ENCODE data around the gene CD247. TPM values are rescaled to one million over a fixed set of nuclear protein-coding genes. Genes with fewer than 3 reads are reported as not detected.

CD247 gene
- total RNA-seq, 4 donors from 2014 or later, result 0.33 TPM; not detected in 3

GRCh38 chr1:167515461-167515860 lies 2.9 kb downstream of the CD247 start:
- no peaks in the 10 kb centered on the region for H3K27me3 ChIP-seq
- no peaks in the 10 kb centered on the region for H3K4me1 ChIP-seq
- intact Hi-C loops (cut with DNase I; ENCODE audit: low total_unique reads), result no loop called here
- no peaks in the 10 kb centered on the region for H3K36me3 ChIP-seq
- H3K9me3 ChIP-seq, result no peaks in the 10 kb centered on the region
- ATAC-seq (no peak), DNase-seq (no peak)
- no peak for TF ChIP-seq CTCF (IDR thresholded peaks at IDR 0.05 in 4 of 5, conservative IDR thresholded peaks at IDR 0.05 in 1 of 5)
- no peak for TF ChIP-seq POLR2A (IDR thresholded peaks at IDR 0.05)
- H3K4me3 ChIP-seq, result no peak overlapping the region
- H3K27ac ChIP-seq, result no peak overlapping the region
- in situ Hi-C loops (cut with MboI; ENCODE audit: low sequenced_read_pairs in 4 of 4), result no loop called here

GRCh38 chr1:167514288-167514687 lies 4.0 kb downstream of the CD247 start:
- no peak for TF ChIP-seq CTCF (IDR thresholded peaks at IDR 0.05 in 4 of 5, conservative IDR thresholded peaks at IDR 0.05 in 1 of 5)
- TF ChIP-seq POLR2A (IDR thresholded peaks at IDR 0.05), result no peak
- Histone ChIP-seq H3K4me3 (no peak overlapping the region), H3K36me3 (no peaks in the 10 kb centered on the region), H3K9me3 (no peaks in the 10 kb centered on the region), H3K27ac (no peak overlapping the region), H3K27me3 (no peaks in the 10 kb centered on the region), H3K4me1 (no peaks in the 10 kb centered on the region)
- intact Hi-C loops (cut with DNase I; ENCODE audit: low total_unique reads) (no loop called here), in situ Hi-C loops (cut with MboI; ENCODE audit: low sequenced_read_pairs in 4 of 4) (no loop called here)
- ATAC-seq (no peak), DNase-seq (no peak)

- H3K36me3 ChIP-seq, result no peaks in the 10 kb centered on the region
- no peaks in the 10 kb centered on the region for H3K9me3 ChIP-seq
- H3K4me3 ChIP-seq, result no peak overlapping the region
- intact Hi-C loops (cut with DNase I; ENCODE audit: low total_unique reads), result no loop called here
- H3K27ac ChIP-seq, result no peak overlapping the region
- ATAC-seq (no peak), DNase-seq (no peak)
- in situ Hi-C loops (cut with MboI; ENCODE audit: low sequenced_read_pairs in 4 of 4), result no loop called here
- no peak for TF ChIP-seq CTCF (IDR thresholded peaks at IDR 0.05 in 4 of 5, conservative IDR thresholded peaks at IDR 0.05 in 1 of 5)
- TF ChIP-seq POLR2A (IDR thresholded peaks at IDR 0.05), result no peak
- no peaks in the 10 kb centered on the region for H3K4me1 ChIP-seq
- H3K27me3 ChIP-seq, result no peaks in the 10 kb centered on the region
Measured at GRCh38 chr1:167512046-167512654, 6.2 kb downstream of the CD247 start.

GRCh38 chr1:167511374-167511986 lies 6.8 kb downstream of the CD247 start:
- intact Hi-C loops (cut with DNase I; ENCODE audit: low total_unique reads) (no loop called here), in situ Hi-C loops (cut with MboI; ENCODE audit: low sequenced_read_pairs in 4 of 4) (no loop called here)
- Histone ChIP-seq H3K27me3 (no peaks in the 10 kb centered on the region), H3K4me3 (no peak overlapping the region), H3K27ac (no peak overlapping the region), H3K9me3 (no peaks in the 10 kb centered on the region), H3K4me1 (no peaks in the 10 kb centered on the region), H3K36me3 (no peaks in the 10 kb centered on the region)
- ATAC-seq, result no peak
- no peak for DNase-seq
- TF ChIP-seq POLR2A (IDR thresholded peaks at IDR 0.05), result no peak
- TF ChIP-seq CTCF (IDR thresholded peaks at IDR 0.05 in 4 of 5, conservative IDR thresholded peaks at IDR 0.05 in 1 of 5), result no peak
